Effector CD4-positive, alpha-beta T cell (primary cell): Measurements from ENCODE around the gene CLDN7.
A peak's percentile ranks its signal among the peaks of the same experiment; 100 is the strongest.

Source experiments
- DNase-seq: peaks from one replicate; pipeline ENCODE4 v3.0.0-alpha.2; 2020

Gene CLDN7

DNA sequence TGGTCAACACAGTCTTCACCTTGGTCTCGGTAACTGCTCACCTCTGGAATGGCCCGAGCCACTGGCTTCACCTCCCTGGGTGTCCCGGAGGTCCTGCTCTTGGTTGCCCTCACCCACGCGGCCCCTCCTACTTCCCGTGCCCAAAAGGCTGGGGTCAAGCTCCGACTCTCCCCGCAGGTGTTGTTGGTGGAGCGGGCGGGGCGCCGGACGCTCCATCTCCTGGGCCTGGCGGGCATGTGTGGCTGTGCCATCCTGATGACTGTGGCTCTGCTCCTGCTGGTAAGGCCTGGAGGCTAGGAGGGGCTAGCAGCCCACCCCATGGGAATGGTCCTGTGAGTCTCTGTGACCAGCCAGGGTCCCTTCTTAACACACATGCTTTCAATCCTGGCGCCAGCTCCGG, 22.6 kb upstream of the CLDN7 start:
- DNase-seq, result no peak

DNA sequence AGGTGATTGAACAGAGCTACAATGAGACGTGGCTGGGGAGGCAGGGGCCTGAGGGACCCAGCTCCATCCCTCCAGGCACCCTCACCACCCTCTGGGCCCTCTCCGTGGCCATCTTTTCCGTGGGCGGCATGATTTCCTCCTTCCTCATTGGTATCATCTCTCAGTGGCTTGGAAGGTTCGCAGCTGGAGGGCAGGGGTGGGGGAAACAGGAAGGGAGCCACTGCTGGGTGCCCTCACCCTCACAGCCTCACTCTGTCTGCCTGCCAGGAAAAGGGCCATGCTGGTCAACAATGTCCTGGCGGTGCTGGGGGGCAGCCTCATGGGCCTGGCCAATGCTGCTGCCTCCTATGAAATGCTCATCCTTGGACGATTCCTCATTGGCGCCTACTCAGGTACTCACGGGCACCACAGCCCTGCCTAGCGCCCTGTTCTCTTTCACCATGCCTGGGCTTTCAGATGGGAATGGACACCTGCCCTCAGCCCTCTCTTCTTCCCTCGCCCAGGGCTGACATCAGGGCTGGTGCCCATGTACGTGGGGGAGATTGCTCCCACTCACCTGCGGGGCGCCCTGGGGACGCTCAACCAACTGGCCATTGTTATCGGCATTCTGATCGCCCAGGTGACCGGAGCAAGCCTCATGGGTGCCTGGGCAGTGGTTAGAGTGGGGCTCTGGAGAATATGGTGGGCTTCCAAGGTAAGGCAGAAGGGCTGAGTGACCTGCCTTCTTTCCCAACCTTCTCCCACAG, 21.4 kb upstream of the CLDN7 start:
- no peak for DNase-seq

DNA sequence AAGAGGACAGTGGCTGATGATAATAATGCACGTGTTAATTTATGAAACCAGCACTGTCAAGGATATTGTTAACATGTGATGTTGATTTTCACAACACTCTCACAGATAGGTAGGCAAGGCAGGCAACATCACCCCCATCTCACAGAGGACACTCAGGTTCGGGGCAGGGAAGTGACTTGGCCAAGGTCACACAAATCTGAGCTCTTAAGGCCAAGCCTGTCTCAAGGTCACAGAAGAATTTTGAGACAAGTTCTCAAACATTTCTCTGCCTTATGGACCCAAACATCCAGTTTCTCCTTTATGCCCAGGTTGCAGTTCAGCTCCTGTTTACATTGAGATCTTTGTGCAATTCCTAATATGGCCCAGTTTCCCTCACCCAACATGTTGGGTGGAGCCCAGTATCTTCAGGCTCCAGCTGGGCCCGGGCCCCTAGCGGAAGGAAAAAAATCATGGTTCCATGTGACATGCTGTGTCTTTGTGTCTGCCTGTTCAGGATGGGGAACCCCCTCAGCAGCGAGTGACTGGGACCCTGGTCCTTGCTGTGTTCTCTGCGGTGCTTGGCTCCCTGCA, 20.6 kb upstream of the CLDN7 start:
- no peak for DNase-seq

DNA sequence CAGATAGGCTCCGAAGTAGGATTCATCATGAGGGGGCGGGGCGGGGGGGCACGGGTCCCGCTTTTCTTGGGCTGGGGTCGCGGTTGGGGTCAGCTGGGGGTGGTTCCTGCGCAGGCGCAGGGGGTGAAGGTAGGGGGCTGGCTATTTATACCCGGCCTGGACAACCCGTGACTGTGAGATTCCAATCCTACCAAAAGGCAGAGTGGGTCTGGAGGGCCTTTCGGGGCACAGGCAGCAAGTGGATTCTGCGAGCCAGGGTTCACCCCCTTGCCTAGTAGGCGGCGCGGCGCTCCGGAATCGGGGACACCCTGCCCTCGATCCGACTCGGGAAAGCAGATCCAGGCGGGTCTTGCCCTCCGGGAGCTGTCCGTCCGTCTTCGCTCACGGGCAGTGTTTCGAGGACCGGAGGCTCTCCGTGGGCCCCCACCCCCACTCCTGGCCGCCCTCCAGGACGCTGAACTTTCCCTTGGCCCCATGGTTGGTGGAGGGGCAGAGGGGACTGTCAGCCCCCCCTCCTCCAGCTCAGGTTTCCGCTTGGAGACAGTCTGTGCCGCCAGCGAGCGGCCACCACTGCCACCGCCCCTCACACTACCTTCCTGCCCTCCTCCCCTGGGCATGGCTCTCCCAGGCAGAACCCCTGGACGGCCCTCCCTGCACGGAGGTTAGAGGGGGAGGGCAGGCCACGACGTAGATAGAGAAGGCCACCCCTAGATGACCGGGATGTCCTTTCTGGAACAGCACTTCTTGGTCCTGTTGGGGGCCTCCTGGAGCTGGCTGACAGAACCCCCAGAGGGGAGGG, 19.9 kb upstream of the CLDN7 start:
- no peak for DNase-seq

DNA sequence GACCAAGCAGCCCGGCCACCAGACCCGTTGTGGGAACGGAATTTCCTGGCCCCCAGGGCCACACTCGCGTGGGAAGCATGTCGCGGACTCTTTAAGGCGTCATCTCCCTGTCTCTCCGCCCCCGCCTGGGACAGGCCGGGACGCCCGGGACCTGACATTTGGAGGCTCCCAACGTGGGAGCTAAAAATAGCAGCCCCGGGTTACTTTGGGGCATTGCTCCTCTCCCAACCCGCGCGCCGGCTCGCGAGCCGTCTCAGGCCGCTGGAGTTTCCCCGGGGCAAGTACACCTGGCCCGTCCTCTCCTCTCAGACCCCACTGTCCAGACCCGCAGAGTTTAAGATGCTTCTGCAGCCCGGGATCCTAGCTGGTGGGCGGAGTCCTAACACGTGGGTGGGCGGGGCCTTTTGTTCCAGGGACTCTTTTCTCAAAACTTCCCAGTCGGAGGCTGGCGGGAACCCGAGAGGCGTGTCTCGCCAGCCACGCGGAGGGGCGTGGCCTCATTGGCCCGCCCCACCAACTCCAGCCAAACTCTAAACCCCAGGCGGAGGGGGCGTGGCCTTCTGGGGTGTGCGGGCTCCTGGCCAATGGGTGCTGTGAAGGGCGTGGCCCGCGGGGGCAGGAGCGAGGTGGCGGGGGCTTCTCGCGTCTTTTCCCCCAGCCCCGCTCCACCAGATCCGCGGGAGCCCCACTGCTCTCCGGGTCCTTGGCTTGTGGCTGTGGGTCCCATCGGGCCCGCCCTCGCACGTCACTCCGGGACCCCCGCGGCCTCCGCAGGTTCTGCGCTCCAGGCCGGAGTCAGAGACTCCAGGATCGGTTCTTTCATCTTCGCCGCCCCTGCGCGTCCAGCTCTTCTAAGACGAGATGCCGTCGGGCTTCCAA, 19.0 kb upstream of the CLDN7 start, which contains the start of gene SLC2A4:
TSS of gene SLC2A4 (plus strand) at position 645 of the 879 bp plus-strand sequence. CDS start at position 862, 217 bp downstream.
- peak; percentile 64 for DNase-seq

DNA sequence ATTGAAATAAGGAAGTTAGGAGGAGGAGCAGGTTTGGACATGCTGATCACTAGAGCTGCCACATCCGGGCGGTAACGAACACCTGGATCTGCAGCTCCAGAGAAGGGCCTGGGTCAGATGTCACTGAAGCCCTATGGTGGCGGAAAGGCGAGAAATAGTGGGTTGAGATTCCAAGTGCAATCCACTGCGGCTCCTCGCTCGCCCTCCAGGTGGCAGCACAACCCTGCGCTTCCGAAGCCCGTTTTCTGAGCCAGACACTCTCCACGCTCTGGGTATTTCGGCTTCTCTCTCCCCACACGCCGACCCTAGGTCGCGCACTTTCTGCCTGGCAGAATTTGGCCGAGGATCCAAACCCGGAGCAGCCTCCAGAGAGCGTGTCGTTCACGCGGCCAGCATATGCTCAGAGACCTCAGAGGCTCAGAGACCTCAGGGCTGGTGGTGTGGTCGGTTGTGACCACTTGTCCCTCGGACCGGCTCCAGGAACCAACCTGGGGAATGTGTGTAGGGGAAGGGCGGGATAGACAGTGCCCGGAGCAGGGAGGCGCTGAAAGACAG, 18.3 kb upstream of the CLDN7 start:
- peak; percentile 74 for DNase-seq

DNA sequence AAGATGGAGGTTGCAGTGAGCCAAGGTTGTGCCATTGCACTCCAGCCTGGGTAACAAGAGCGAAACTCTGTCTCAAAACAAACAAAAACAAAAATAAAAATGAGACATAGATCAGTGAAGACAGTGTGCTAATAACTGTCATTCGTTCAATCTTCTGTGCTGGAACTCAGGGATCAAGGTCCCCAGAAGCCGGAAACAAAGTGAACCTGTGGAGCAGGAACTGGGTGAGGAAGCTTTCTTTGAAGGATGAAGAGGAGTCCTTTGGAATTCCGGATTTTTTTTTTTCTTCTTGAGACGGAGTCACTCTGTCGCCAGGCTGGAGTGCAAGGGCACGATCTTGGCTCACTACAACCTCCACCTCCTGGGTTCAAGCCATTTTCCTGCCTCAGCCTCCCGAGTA, 17.2 kb upstream of the CLDN7 start:
- DNase-seq, result no peak

DNA sequence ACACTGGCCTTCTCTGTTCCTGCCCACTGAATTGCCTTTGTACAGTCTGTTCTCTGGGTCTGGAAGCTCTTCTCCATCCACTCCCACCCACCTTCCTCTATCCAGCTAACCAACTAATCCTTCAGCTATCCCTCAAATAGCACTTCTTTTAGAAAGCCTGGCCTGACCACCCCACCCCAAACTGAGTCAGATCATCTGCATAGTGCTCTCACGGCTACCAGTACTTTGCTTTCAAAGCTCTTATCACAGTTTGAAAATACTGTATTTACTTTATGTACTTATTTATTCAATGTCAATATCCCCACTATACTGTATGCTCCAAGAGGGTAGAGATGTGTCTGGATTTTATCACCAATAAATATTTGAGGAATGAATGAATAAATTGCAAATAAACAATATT, 4.5 kb upstream of the CLDN7 start:
- DNase-seq, result no peak

DNA sequence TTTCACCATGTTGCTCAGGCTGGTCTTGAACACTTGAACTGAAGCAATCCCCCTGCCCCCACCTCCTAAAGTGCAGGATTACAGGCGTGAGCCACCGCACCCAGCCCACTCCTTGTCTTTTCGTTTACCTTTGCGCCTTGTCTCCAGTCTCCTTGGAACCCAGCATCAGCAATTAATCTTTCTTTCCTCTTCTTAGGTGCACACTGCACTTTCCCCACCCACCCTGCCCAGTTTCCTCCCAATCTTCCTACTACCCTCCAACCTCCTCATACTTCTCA, 1.5 kb upstream of the CLDN7 start:
- DNase-seq, result no peak

DNA sequence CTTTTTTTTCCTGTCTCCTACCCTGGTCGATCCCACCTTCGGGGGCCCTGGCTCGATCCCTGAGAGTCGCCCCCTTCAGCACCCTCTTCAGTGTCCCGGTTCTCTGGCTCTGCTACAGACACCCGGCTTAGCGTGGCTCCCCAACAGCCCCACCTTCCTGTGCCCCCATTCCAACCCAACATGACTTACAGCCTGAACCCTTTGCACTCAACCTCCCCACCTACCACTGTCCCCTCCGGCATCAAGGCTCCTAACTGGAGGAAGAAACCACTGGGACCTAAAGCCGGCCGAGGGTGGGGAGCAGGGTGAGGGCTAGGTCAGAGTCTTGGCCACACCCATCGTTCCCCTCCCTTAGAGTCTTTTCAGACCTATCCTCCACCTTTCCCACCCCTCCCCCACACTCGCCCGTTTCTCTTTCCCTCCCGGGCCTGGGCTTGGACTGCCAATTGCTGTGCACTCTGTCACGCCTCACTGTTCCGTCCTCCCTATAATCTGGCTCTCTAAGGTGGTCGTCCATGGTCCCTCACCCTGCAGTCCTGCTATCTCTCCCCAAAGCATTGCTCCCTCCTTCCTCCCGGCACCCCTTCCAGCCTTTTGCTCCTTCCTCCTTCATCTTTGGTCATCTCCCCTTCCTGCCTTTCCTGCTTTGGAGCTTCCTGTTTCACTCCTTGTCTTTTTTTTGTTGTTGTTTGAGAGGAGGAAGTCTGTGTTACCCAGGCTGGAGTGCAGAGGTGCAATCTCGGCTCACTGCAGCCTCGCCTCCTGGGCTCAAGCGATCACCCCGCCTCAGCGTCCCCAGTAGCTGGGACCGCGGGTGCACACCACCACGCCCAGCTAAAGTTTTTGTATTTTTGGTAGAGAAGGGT, 890 bp upstream of the CLDN7 start:
- no peak for DNase-seq

DNA sequence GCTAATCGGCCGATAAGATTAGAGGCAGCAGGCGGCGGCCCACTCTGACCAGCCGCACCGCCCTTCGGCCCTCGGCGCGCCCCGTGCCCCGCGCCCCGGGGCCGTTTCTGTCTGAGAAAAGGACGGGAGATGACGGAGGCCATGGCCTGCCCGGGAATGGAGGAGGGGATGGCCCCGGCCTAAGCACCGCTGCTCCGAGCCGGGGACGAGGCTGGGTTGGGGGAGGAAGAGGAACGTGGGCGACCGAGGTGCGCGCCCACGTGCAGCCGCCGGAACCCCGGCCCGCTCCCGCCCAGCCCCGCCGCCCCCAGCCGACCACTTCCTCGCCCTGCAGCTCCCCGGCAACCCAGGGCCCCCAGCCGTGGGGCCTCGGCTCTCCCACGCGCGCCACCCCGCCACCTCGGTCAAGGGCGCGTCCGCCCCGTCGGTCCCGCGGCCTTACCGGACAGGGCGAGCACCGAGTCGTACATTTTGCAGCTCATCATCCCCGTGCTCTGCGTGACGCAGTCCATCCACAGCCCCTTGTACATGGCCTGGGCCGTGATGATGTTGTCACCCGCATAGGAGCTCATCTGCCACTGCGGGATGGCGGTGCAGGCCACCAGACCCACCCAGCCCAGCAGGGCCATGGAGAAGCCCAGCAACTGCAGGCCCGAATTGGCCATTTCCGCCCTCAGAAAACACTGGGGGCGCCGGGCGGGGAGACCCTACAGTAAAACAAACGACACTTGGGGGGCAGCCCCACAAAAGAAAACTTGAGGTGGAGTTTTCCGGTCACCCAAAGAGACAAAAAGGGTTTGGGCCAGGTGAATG, 693 bp downstream of the CLDN7 start:
- DNase-seq, result no peak

DNA sequence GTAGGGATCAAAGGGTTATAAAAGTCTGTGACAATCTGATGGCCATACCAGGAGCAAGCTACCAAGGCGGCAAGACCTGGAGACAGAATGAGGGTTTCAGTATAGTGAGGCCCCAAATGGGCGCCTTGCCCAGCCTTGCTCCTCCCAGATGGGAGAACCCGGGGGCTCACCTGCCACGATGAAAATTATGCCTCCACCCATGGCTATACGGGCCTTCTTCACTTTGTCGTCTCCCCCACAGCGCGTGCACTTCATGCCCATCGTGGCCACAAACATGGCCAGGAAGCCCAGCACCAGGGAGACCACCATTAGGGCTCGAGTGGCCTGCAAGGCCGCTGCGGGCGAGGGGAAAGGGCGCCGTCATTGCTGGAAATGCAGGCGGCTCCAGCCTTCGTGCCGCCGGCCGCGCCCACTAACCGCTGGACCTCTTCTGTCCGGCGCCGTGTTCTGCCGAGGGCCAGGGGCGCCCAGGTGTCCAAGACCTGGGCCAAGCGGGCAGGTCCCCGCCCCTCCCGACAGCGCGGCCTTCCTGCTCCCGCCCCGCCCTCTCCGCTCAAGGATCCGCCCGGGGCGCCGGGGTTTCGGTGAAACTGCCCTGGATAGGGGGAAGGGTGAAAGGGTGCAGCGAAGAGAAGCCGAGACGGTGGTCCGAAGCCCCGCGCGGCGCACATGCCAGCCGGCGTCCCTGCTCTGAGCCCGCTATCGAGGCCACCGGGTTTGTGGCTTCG, 1.5 kb downstream of the CLDN7 start:
- DNase-seq, result no peak

DNA sequence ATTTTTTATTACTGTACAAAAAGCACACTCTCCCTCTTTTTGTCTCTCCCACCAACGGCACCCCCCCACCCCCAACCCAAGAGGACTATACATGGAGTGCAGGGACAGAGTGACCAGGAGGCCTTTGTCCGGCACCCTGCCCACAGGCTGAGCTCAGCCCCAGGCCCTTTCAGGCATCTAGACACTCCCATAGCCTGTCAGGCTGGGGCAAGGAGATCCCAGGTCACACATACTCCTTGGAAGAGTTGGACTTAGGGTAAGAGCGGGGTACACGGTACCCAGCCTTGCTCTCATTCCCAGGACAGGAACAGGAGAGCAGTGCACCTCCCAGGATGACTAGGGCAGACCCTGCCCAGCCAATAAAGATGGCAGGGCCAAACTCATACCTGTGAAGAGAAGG, 2.1 kb downstream of the CLDN7 start:
- DNase-seq, result no peak

DNA sequence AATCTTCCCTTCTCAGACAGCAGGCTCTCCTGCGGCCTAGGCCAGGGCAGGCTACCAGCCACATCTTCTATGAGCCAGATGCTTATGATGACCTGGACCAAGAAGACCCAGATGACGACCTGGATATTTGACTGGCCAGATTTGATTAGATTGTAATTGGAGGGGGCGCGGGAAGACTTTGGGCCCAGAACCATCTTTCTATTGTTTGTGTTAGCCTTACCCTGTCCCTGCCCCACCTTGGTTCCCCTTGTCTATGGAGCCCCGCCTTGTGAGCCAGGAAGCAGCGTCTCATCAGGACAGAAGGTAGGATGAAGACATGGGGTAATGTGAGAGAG, 2.8 kb downstream of the CLDN7 start:
- no peak for DNase-seq

DNA sequence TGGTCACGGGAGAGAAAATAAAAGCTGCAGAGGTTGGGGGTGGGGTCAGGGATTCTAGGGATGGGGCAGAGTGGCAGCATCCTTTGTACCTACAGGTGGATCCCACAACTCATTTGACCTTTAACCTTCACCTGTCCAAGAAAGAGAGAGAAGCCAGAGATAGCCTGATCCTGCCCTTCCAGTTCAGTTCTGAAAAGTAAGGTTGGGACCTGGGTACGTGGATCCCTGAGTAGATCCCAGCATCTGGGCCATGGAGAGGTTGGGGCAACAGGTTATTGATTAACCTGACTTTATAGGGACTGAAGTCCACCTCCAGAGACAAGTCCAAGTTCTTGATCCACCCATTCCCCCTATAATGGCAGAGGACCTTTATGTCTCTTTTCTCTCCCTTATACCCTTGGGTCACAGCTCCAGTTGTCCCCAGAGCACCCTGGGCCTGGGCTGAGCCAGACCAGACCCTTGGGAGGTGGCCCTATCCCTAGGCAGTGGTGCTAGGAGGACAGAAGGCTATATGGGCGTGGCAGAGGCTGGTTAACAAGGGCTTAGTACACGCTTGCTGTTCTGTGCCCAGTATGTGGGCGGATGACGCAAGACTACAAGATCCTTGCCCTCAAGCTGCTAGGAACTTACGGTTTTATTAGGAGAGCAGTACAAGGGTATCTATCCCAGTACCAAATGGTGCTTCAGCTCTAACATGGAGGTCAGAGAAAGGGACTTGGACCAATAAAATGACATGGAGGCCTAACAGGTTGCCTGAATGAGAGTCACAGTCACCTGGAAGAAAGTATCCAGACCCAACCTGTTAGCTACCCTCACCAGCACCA, 3.3 kb downstream of the CLDN7 start:
- no peak for DNase-seq

DNA sequence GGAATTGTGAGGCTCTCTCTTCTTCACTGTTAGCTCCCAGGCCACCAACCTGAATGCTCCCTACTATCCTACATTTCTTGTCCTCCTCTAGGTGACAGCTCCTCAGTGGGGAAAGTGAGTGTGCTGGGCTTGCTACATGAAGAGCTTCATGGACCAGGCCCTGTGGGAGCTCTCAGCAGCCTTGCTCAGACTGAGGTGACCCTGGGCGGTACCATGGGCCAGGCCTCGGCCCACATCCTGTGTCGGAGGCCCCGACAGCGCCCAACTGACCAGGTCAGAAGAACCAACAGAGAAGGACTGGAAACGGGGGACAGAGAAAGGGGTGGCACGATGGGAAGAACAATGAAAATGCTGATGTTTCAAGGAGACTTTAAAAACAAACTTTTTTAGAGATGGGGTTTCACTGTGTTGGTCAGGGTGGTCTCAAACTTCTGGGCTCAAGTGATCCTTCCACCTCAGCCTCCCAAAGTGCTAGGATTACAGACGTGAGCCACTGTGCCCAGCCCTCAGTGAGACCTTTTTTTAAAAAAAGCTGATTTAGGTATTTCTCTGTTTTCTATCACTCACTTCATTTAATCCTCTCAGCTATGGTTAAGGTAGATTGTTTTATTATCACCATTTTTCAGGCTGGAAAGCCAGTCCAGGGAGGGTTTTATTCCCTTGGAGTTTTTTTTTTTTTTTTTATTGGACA, 5.4 kb downstream of the CLDN7 start:
- no peak for DNase-seq

DNA sequence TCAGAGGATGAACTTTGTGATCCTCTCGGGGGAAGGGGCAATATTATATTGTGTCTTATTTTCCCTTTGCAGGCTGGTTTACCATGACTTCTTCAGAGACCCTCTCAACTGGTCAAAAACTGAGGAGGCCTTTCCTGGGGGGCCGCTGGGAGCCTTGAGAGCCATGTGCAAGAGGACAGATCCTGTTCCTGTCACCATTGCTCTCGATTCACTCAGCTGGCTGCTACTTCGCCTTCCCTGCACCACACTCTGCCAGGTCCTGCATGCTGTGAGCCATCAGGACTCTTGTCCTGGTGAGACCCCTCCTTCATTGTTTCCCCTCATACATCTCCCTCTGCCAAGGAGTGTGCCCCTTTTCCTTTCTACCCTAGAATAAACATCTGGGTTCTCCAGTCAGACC, 7.8 kb downstream of the CLDN7 start:
- no peak for DNase-seq

DNA sequence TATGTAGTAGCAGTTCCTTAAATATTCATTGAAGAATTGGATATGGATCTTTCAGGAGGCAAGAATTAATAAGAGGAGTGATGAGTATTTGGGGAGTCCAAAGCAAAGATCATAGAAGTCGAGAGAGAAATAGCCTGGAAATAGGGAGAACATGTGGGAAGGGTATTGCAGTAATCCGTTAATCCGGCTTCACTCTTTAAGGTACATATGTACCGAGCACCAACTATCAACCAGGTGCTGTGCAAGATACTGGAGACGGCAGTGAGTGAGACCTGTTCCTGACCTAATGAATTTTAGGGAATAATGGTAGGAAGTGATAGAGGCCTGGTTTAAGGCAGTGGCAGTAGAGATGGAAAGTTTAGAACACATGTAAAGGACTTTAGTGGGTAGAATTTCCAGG, 9.2 kb downstream of the CLDN7 start:
- DNase-seq, result no peak
